Heart right ventricle (tissue), 16 donors: ENCODE measurements around the gene MAGOHB. TPM values are rescaled to one million over a fixed set of nuclear protein-coding genes. Genes with fewer than 3 reads are reported as not detected.

Experiments used
- ATAC-seq, 8 donors: fragments of 200-7000 bp; cut with Tn5 transposase; one replicate each; pipeline ENCODE4 v1.9.1; 2020; ENCODE audit warnings: mild to moderate bottlenecking in 8 of 8, moderate library complexity in 8 of 8, moderate number of reproducible peaks in 1 of 8
- DNase-seq, 2 donors: peaks; one replicate each; pipeline ENCODE4 v3.0.0-alpha.2; 2020
- H3K27ac ChIP-seq, 10 donors: fragments of 200-600 bp; sonication (generic) in 2 of 10; one replicate each; pipeline versions ENCODE4 v1.5.0 to v1.8.0; 2020 to 2022; ENCODE audit warnings: mild to moderate bottlenecking in 3 of 10
- H3K27me3 ChIP-seq, 7 donors: fragments of 200-600 bp; one replicate each; pipeline ENCODE4 v1.8.0; 2021 to 2022; ENCODE audit warnings: mild to moderate bottlenecking in 2 of 7
- H3K36me3 ChIP-seq, 9 donors: fragments of 200-600 bp; sonication (generic) in 1 of 9; one replicate each; pipeline versions ENCODE4 v1.5.0 to v1.8.0; 2020 to 2022; ENCODE audit warnings: mild to moderate bottlenecking in 2 of 9
- H3K4me1 ChIP-seq, 9 donors: fragments of 200-600 bp; sonication (generic) in 1 of 9; one replicate each; pipeline versions ENCODE4 v1.5.0 to v1.8.0; 2020 to 2022; ENCODE audit warnings: mild to moderate bottlenecking in 4 of 9
- H3K4me3 ChIP-seq, 10 donors: fragments of 200-600 bp; sonication (generic) in 2 of 10; one replicate each; pipeline versions ENCODE4 v1.5.0 to v1.8.0; 2020 to 2022; ENCODE audit warnings: mild to moderate bottlenecking in 7 of 10, moderate library complexity in 2 of 10
- H3K9me3 ChIP-seq, 11 donors: fragments of 200-600 bp in 10 of 11; sonication (generic) in 2 of 11; one replicate each; pipeline versions ENCODE4 v1.5.0 to v1.8.0; 2013 to 2022; ENCODE audit warnings: mild to moderate bottlenecking in 2 of 11, control low read depth in 1 of 11, moderate library complexity in 1 of 11
- CTCF ChIP-seq, 9 donors: fragments of 200-600 bp; sonication (generic) in 2 of 9; IDR thresholded peaks; one replicate each; pipeline versions ENCODE4 v1.5.0 to v1.8.0; 2021 to 2022; ENCODE audit warnings: antibody characterized with exemption in 9 of 9, mild to moderate bottlenecking in 5 of 9, moderate library complexity in 1 of 9
- WGBS, 2 donors: extraction: QIAGEN DNeasy Blood & Tissue Kit; methylation state at CpG; one replicate each; pipeline ENCODE4 v1.1.7; 2013; ENCODE audit warnings: inconsistent platforms in 1 of 2; 5-methylcytosine and 5-hydroxymethylcytosine counted together
- intact Hi-C, 10 donors: fragments of 100-400 bp; cut with DNase I; formaldehyde crosslinking; loops; one replicate each; pipeline versions ENCODE4 v1.11.1 to v1.14.2; 2022
- polyA plus RNA-seq, 2 donors: library from polyadenylated mRNA; stranded (reverse); fragments of 200-250 nt; gene quantifications; one replicate each; pipeline ENCODE4 v1.2.3, GENCODE V29; 2013
- total RNA-seq, 10 donors: library from RNA; stranded (reverse); fragmentation: NEBNext Ultra II Directional in 3 of 10; extraction: Animal tissue kit (Norgen Biotek cat#: 25700) in 3 of 10; gene quantifications; one replicate each; pipeline versions ENCODE4 v1.2.1 to v1.2.4, GENCODE V29; 2021 to 2023
- donor health status: Arrhythmogenic right ventricular cardiomyopathy.
- donor health status: ischemic (EF 13 %, LVEDD 7.1; RV severe dilation, severe dysfunction).
- donor health status: healthy with polysubstance abuse.
- donor health status: DM: no; HTN: yes; CAD: no.
- donor health status: DM: no; HTN: no; CAD: no.
- donor health status: ischemic (EF 25% LVEDD 6.9; RV normal size, moderate dysfunction).
- donor health status: ischemic (EF 25% LVEDD 5.7; RV mildly dilated, moderate dysfunction).
- donor health status: healthy.
- donor health status: DM: yes; HTN: yes; CAD: no.
- donor health status: Ischemic cardiomyopathy.
- donor health status: ischemic (EF 35%, LVEDD 5.7; RV mildly dilated, moderate dysfunction).
- donor health status: nonischemic (EF 11% LVEDD 7.7; RV severe dilation, severe dysfunction).
- donor health status: DM: yes; HTN: yes; CAD: no.
- donor health status: PGD.
- donor health status: ischemic (EF 29% LVEDD 5.4; RV normal size, mild dysfunction).
- donor health status: nonischemic (EF 23%, LVEDD 6.1; RV moderate dilation, normal function).

MAGOHB gene
- total and polyA plus RNA-seq, 12 donors: 10.9 to 17.1 (median 13.5) TPM

DNA sequence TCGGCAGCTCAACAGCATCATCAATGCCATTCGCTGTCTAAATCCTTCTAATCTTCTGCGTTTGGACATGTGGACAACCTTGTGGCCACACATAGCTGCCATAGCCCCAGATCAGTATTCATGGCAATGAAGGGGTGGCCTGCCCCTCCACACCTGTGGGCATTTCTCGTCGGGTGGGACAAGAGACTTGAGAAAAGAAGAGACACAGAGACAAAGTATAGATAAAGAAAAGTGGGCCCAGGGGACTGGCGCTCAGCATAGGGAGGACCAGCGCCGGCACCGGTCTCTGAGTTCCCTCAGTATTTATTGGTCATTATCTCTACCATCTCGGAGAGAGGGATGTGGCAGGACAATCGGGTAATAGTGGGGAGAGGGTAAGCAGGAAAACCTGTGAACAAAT is 42.3 kb downstream of the MAGOHB start:
- no peak overlapping the region for H3K4me3 ChIP-seq
- peaks cover 0 to 28% (median 0%) of the 10 kb centered on the region in 7 donors for H3K27me3 ChIP-seq
- H3K36me3 ChIP-seq: no peaks in the 10 kb centered on the region
- whole genome bisulfite sequencing, 2 donors: 80 to 88% methylated on average over 11 of the region's 11 CpGs
- no peaks in the 10 kb centered on the region for H3K9me3 ChIP-seq
- no peak for DNase-seq
- no peak for ATAC-seq
- no peaks in the 10 kb centered on the region for H3K4me1 ChIP-seq
- intact Hi-C loops: no loop called here
- no peak overlapping the region for H3K27ac ChIP-seq
- TF ChIP-seq CTCF (IDR thresholded peaks at IDR 0.05): no peak

GRCh38 chr12:10567813-10568212 is 45.6 kb downstream of the MAGOHB start:
- Histone ChIP-seq H3K9me3 (no peaks in the 10 kb centered on the region), H3K36me3 (no peaks in the 10 kb centered on the region), H3K4me1 (no peaks in the 10 kb centered on the region), H3K27me3 (peaks cover 0 to 28% (median 0%) of the 10 kb centered on the region in 7 donors), H3K27ac (no peak overlapping the region), H3K4me3 (no peak overlapping the region)
- TF ChIP-seq CTCF (IDR thresholded peaks at IDR 0.05): no peak
- WGBS, 2 donors: 89 to 90% methylated on average over 3 of the region's 3 CpGs
- intact Hi-C loops: loop anchor here in 3 of 10 donors (10.0 kb wide), 2 partner anchors 333 to 413 kb away; no protein-coding TSS in a partner anchor
- ATAC-seq (no peak), DNase-seq (no peak)

GRCh38 chr12:10563966-10564365 is 49.4 kb downstream of the MAGOHB start:
- Histone ChIP-seq H3K36me3 (no peaks in the 10 kb centered on the region), H3K4me3 (no peak overlapping the region), H3K9me3 (no peaks in the 10 kb centered on the region), H3K27ac (no peak overlapping the region), H3K4me1 (no peaks in the 10 kb centered on the region), H3K27me3 (peaks cover 0 to 31% (median 4%) of the 10 kb centered on the region in 7 donors)
- DNase-seq: no peak
- no peak for TF ChIP-seq CTCF (IDR thresholded peaks at IDR 0.05)
- 66 to 74% methylated on average over 3 of the region's 3 CpGs for WGBS, 2 donors
- intact Hi-C loops: loop anchor here (2.0 to 10.0 kb wide), 8 partner anchors 232 to 409 kb away; no protein-coding TSS in a partner anchor
- ATAC-seq: no peak

GRCh38 chr12:10563002-10563401 is 50.4 kb downstream of the MAGOHB start:
- Histone ChIP-seq H3K36me3 (no peaks in the 10 kb centered on the region), H3K27me3 (peaks cover 0 to 35% (median 4%) of the 10 kb centered on the region in 7 donors)

More at GRCh38 chr12:10563002-10563401, 50.4 kb downstream of the MAGOHB start:
- TF ChIP-seq CTCF (IDR thresholded peaks at IDR 0.05): no peak
- ATAC-seq (no peak), DNase-seq (no peak)
- no peak overlapping the region for H3K27ac ChIP-seq
- intact Hi-C loops: loop anchor here (2.0 to 10.0 kb wide), 8 partner anchors 231 to 408 kb away; no protein-coding TSS in a partner anchor
- H3K4me3 ChIP-seq: no peak overlapping the region
- 79 to 81% methylated on average over 1 of the region's 1 CpG for WGBS, 2 donors
- H3K9me3 ChIP-seq: no peaks in the 10 kb centered on the region
- H3K4me1 ChIP-seq: no peaks in the 10 kb centered on the region
